ENCODE data around the gene DNLZ. TPM values are rescaled to one million over a fixed set of nuclear protein-coding genes. Genes with fewer than 3 reads are reported as not detected.

The DNLZ gene
- total RNA-seq, 5 donors from 2014 or later (not counting 1 experiment from before 2014, with no cell fraction given), result 20.4 to 46.8 (median 36.3) TPM

DNA sequence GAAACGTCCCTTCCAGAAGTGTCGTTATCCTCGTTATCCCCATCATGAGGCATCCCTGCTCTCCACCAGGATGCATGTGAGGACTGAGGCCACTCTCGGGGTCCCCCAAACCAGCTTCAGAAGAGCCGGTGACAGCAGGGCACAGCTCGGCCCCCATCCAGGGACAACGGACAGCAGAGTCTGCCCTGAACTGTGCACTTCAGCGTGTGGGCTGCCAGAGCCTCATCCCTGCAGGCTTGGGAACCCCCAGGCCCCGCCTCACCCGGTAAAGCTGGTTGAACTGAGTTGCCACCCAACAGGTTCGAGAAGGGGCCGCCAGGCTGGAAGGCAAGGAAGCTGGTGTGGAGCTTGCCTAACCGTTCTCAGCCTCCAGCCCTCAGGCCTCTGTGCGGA is 10.6 kb upstream of the DNLZ start:
- H3K4me3 ChIP-seq (ENCODE audit: control insufficient read depth in 1 of 2, extremely low read depth in 1 of 2, low read length in 1 of 2), result no peak overlapping the region
- peaks cover 2 to 8% of the 10 kb centered on the region in 2 donors for H3K36me3 ChIP-seq (ENCODE audit: control insufficient read depth in 2 of 2, extremely low read depth in 1 of 2, insufficient read depth in 1 of 2, low read length in 1 of 2)
- Mint-ChIP-seq H3K27me3 (peaks cover 0 to 6% of the 10 kb centered on the region in 2 donors), H3K4me1 (no peaks in the 10 kb centered on the region), H3K36me3 (no peaks in the 10 kb centered on the region), H3K4me3 (no peak overlapping the region), H3K9me3 (no peaks in the 10 kb centered on the region), H3K27ac (no peak overlapping the region)
- H3K27ac ChIP-seq (ENCODE audit: low read length), result no peak overlapping the region
- CTCF ChIA-PET, result no interaction called here
- DNase-seq (no peak), ATAC-seq (replicated peaks in 1 of 4) (no peak)
- peaks cover 0 to 4% of the 10 kb centered on the region in 2 experiments for H3K4me1 ChIP-seq (ENCODE audit: control insufficient read depth in 1 of 2, extremely low read depth in 1 of 2, insufficient read depth in 2 of 2, low read length in 2 of 2)
- no peaks in the 10 kb centered on the region for H3K9me3 ChIP-seq
- POLR2A ChIA-PET, result no interaction called here
- peaks cover 0 to 18% of the 10 kb centered on the region in 2 experiments for H3K27me3 ChIP-seq (replicated peaks in 1 of 2; ENCODE audit: control insufficient read depth in 2 of 2, extremely low read depth in 1 of 2, insufficient read depth in 2 of 2, low read length in 1 of 2)
- 87% methylated on average over 11 of the region's 14 CpGs for WGBS (ENCODE audit: insufficient coverage)

- H3K9me3 Mint-ChIP-seq, result no peaks in the 10 kb centered on the region
- 70% methylated on average over 25 of the region's 27 CpGs for WGBS (ENCODE audit: insufficient coverage)
- H3K27me3 ChIP-seq (replicated peaks in 1 of 2; ENCODE audit: control insufficient read depth in 2 of 2, extremely low read depth in 1 of 2, insufficient read depth in 2 of 2, low read length in 1 of 2), result peaks cover 0 to 18% of the 10 kb centered on the region in 2 experiments
- no peaks in the 10 kb centered on the region for H3K9me3 ChIP-seq
- ATAC-seq (replicated peaks in 1 of 4) (peak in 1 of 4 experiments; percentile 7), DNase-seq (peak in 1 of 35 experiments; percentile 23)
- H3K27ac Mint-ChIP-seq, result no peak within 1 kb of the TSS
- peaks cover 0 to 8% of the 10 kb centered on the region in 2 donors for H3K36me3 ChIP-seq (ENCODE audit: control insufficient read depth in 2 of 2, extremely low read depth in 1 of 2, insufficient read depth in 1 of 2, low read length in 1 of 2)
- POLR2A ChIA-PET, result no interaction called here
- CTCF ChIA-PET, result no interaction called here
- H3K27me3 Mint-ChIP-seq, result peaks cover 0 to 6% of the 10 kb centered on the region in 2 donors
- H3K4me1 Mint-ChIP-seq, result no peaks in the 10 kb centered on the region
- H3K4me1 ChIP-seq (ENCODE audit: control insufficient read depth in 1 of 2, extremely low read depth in 1 of 2, insufficient read depth in 2 of 2, low read length in 2 of 2), result peaks cover 0 to 4% of the 10 kb centered on the region in 2 experiments
- no peaks in the 10 kb centered on the region for H3K36me3 Mint-ChIP-seq
- H3K4me3 ChIP-seq (ENCODE audit: control insufficient read depth in 1 of 2, extremely low read depth in 1 of 2, low read length in 1 of 2), result no peak within 1 kb of the TSS
- H3K27ac ChIP-seq (ENCODE audit: low read length), result no peak within 1 kb of the TSS
- no peak within 1 kb of the TSS for H3K4me3 Mint-ChIP-seq
Measured at GRCh38 chr9:136373300-136374182, 10.0 kb upstream of the DNLZ start, which contains the start of gene CARD9. Gene CARD9 (minus strand): TSS chr9:136373669. CDS start chr9:136372078, 1,591 bp downstream.

GRCh38 chr9:136372561-136373299 is 9.2 kb upstream of the DNLZ start:
- Mint-ChIP-seq H3K36me3 (no peaks in the 10 kb centered on the region), H3K27me3 (peaks cover 0 to 6% of the 10 kb centered on the region in 2 donors), H3K4me3 (no peak overlapping the region), H3K27ac (no peak overlapping the region), H3K4me1 (no peaks in the 10 kb centered on the region), H3K9me3 (no peaks in the 10 kb centered on the region)
- H3K27ac ChIP-seq (ENCODE audit: low read length), result no peak overlapping the region
- H3K9me3 ChIP-seq, result no peaks in the 10 kb centered on the region
- H3K4me3 ChIP-seq (ENCODE audit: control insufficient read depth in 1 of 2, extremely low read depth in 1 of 2, low read length in 1 of 2), result no peak overlapping the region
- peaks cover 0 to 18% of the 10 kb centered on the region in 2 experiments for H3K27me3 ChIP-seq (replicated peaks in 1 of 2; ENCODE audit: control insufficient read depth in 2 of 2, extremely low read depth in 1 of 2, insufficient read depth in 2 of 2, low read length in 1 of 2)
- peaks cover 0 to 4% of the 10 kb centered on the region in 2 experiments for H3K4me1 ChIP-seq (ENCODE audit: control insufficient read depth in 1 of 2, extremely low read depth in 1 of 2, insufficient read depth in 2 of 2, low read length in 2 of 2)
- CTCF ChIA-PET, result no interaction called here
- peaks cover 0 to 7% of the 10 kb centered on the region in 2 donors for H3K36me3 ChIP-seq (ENCODE audit: control insufficient read depth in 2 of 2, extremely low read depth in 1 of 2, insufficient read depth in 1 of 2, low read length in 1 of 2)
- no peak for ATAC-seq (replicated peaks in 1 of 4)
- WGBS (ENCODE audit: insufficient coverage), result 21% methylated on average over 20 of the region's 21 CpGs
- POLR2A ChIA-PET, result no interaction called here
- peak in 1 of 35 experiments; percentile 27 for DNase-seq

GRCh38 chr9:136372006-136372405 is 8.5 kb upstream of the DNLZ start:
- Mint-ChIP-seq H3K36me3 (no peaks in the 10 kb centered on the region), H3K27ac (no peak overlapping the region), H3K9me3 (no peaks in the 10 kb centered on the region), H3K4me3 (no peak overlapping the region), H3K4me1 (no peaks in the 10 kb centered on the region), H3K27me3 (peaks cover 0 to 6% of the 10 kb centered on the region in 2 donors)
- POLR2A ChIA-PET, result interaction anchor here in 1 of 2 donors (0.6 kb wide), 1 partner anchor 13 kb away, joined by 3 read pairs; no protein-coding TSS in a partner anchor
- Histone ChIP-seq H3K36me3 (ENCODE audit: control insufficient read depth in 2 of 2, extremely low read depth in 1 of 2, insufficient read depth in 1 of 2, low read length in 1 of 2) (peaks cover 0 to 5% of the 10 kb centered on the region in 2 donors), H3K27ac (ENCODE audit: low read length) (no peak overlapping the region), H3K9me3 (no peaks in the 10 kb centered on the region), H3K4me3 (ENCODE audit: control insufficient read depth in 1 of 2, extremely low read depth in 1 of 2, low read length in 1 of 2) (no peak overlapping the region), H3K4me1 (ENCODE audit: control insufficient read depth in 1 of 2, extremely low read depth in 1 of 2, insufficient read depth in 2 of 2, low read length in 2 of 2) (peaks cover 0 to 4% of the 10 kb centered on the region in 2 experiments), H3K27me3 (replicated peaks in 1 of 2; ENCODE audit: control insufficient read depth in 2 of 2, extremely low read depth in 1 of 2, insufficient read depth in 2 of 2, low read length in 1 of 2) (peaks cover 0 to 18% of the 10 kb centered on the region in 2 experiments)
- no peak for ATAC-seq (replicated peaks in 1 of 4)
- WGBS (ENCODE audit: insufficient coverage), result 91% methylated on average over 18 of the region's 21 CpGs
- CTCF ChIA-PET, result no interaction called here
- DNase-seq, result no peak

- no peak overlapping the region for H3K4me3 Mint-ChIP-seq
Measured at GRCh38 chr9:136371533-136371880, 8.0 kb upstream of the DNLZ start.

More at GRCh38 chr9:136371533-136371880, 8.0 kb upstream of the DNLZ start:
- WGBS (ENCODE audit: insufficient coverage), result 89% methylated on average over 13 of the region's 13 CpGs
- H3K4me1 Mint-ChIP-seq, result no peaks in the 10 kb centered on the region
- no peak for DNase-seq
- H3K27ac ChIP-seq (ENCODE audit: low read length), result no peak overlapping the region
- no peaks in the 10 kb centered on the region for H3K9me3 Mint-ChIP-seq
- ATAC-seq (replicated peaks in 1 of 4), result no peak
- H3K27me3 ChIP-seq (replicated peaks in 1 of 2; ENCODE audit: control insufficient read depth in 2 of 2, extremely low read depth in 1 of 2, insufficient read depth in 2 of 2, low read length in 1 of 2), result peaks cover 0 to 20% of the 10 kb centered on the region in 2 experiments
- H3K4me3 ChIP-seq (ENCODE audit: control insufficient read depth in 1 of 2, extremely low read depth in 1 of 2, low read length in 1 of 2), result no peak overlapping the region
- no peaks in the 10 kb centered on the region for H3K36me3 Mint-ChIP-seq
- ChIA-PET POLR2A (interaction anchor here in 1 of 2 donors (0.6 kb wide), 1 partner anchor 13 kb away, joined by 3 read pairs; no protein-coding TSS in a partner anchor), CTCF (no interaction called here)
- peaks cover 0 to 6% of the 10 kb centered on the region in 2 donors for H3K27me3 Mint-ChIP-seq
- H3K9me3 ChIP-seq, result no peaks in the 10 kb centered on the region
- H3K36me3 ChIP-seq (ENCODE audit: control insufficient read depth in 2 of 2, extremely low read depth in 1 of 2, insufficient read depth in 1 of 2, low read length in 1 of 2), result peaks cover 0 to 5% of the 10 kb centered on the region in 2 donors
- H3K27ac Mint-ChIP-seq, result no peak overlapping the region
- peaks cover 0 to 4% of the 10 kb centered on the region in 2 experiments for H3K4me1 ChIP-seq (ENCODE audit: control insufficient read depth in 1 of 2, extremely low read depth in 1 of 2, insufficient read depth in 2 of 2, low read length in 2 of 2)
